Neural cell (in vitro differentiated cells): ENCODE results near the gene DNER.

Experiments
- MXI1 ChIP-seq: fragments of 450-650 bp; conservative IDR thresholded peaks from 2 replicates; pipeline ENCODE4 v1.6.1; 2014; ENCODE audit warnings: antibody characterized with exemption, mild to moderate bottlenecking; ENCODE audit not compliant: poor library complexity, severe bottlenecking
- POLR2AphosphoS5 ChIP-seq: IDR thresholded peaks from 2 replicates; pipeline ENCODE4 v1.6.1; 2012
- TAF1 ChIP-seq: IDR thresholded peaks from 2 replicates; pipeline ENCODE4 v1.6.1; 2012; ENCODE audit warnings: low read depth
- TF ChIP-seq, protein P1 (sequence below): fragments of 450-650 bp; IDR thresholded peaks from 2 replicates; pipeline ENCODE4 v1.5.1; 2014; ENCODE audit warnings: antibody characterized with exemption, mild to moderate bottlenecking, moderate library complexity; ENCODE audit not compliant: poor library complexity, severe bottlenecking
- TF ChIP-seq, protein P2 (sequence below): IDR thresholded peaks from 2 replicates; pipeline ENCODE4 v1.6.1; 2012; ENCODE audit warnings: borderline replicate concordance

GRCh38 chr2:229728370-229728769 is 14.0 kb upstream of the DNER start:
- TF ChIP-seq, protein P1, sequence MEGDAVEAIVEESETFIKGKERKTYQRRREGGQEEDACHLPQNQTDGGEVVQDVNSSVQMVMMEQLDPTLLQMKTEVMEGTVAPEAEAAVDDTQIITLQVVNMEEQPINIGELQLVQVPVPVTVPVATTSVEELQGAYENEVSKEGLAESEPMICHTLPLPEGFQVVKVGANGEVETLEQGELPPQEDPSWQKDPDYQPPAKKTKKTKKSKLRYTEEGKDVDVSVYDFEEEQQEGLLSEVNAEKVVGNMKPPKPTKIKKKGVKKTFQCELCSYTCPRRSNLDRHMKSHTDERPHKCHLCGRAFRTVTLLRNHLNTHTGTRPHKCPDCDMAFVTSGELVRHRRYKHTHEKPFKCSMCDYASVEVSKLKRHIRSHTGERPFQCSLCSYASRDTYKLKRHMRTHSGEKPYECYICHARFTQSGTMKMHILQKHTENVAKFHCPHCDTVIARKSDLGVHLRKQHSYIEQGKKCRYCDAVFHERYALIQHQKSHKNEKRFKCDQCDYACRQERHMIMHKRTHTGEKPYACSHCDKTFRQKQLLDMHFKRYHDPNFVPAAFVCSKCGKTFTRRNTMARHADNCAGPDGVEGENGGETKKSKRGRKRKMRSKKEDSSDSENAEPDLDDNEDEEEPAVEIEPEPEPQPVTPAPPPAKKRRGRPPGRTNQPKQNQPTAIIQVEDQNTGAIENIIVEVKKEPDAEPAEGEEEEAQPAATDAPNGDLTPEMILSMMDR: no peak
- TF ChIP-seq TAF1 (no peak), POLR2AphosphoS5 (no peak), MXI1 (no peak)
- TF ChIP-seq, protein P2, sequence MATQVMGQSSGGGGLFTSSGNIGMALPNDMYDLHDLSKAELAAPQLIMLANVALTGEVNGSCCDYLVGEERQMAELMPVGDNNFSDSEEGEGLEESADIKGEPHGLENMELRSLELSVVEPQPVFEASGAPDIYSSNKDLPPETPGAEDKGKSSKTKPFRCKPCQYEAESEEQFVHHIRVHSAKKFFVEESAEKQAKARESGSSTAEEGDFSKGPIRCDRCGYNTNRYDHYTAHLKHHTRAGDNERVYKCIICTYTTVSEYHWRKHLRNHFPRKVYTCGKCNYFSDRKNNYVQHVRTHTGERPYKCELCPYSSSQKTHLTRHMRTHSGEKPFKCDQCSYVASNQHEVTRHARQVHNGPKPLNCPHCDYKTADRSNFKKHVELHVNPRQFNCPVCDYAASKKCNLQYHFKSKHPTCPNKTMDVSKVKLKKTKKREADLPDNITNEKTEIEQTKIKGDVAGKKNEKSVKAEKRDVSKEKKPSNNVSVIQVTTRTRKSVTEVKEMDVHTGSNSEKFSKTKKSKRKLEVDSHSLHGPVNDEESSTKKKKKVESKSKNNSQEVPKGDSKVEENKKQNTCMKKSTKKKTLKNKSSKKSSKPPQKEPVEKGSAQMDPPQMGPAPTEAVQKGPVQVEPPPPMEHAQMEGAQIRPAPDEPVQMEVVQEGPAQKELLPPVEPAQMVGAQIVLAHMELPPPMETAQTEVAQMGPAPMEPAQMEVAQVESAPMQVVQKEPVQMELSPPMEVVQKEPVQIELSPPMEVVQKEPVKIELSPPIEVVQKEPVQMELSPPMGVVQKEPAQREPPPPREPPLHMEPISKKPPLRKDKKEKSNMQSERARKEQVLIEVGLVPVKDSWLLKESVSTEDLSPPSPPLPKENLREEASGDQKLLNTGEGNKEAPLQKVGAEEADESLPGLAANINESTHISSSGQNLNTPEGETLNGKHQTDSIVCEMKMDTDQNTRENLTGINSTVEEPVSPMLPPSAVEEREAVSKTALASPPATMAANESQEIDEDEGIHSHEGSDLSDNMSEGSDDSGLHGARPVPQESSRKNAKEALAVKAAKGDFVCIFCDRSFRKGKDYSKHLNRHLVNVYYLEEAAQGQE: no peak
